AG09319 (cell line): ENCODE measurements around the gene CDH23.

Experiments used
- DNase-seq: peaks from one replicate; pipeline ENCODE4 v3.0.0-alpha.2; 2010; ENCODE audit warnings: low read depth; ENCODE audit errors: extremely low read depth
- TF ChIP-seq, protein P1 (sequence below): IDR thresholded peaks from 2 replicates; pipeline ENCODE4 v1.5.1; 2011; ENCODE audit warnings: low read depth, mild to moderate bottlenecking, inconsistent platforms, low read length, moderate library complexity

CDH23 gene

GRCh38 chr10:71725998-71726579 is 329.4 kb downstream of the CDH23 start:
- no peak for DNase-seq
- TF ChIP-seq, protein P1, sequence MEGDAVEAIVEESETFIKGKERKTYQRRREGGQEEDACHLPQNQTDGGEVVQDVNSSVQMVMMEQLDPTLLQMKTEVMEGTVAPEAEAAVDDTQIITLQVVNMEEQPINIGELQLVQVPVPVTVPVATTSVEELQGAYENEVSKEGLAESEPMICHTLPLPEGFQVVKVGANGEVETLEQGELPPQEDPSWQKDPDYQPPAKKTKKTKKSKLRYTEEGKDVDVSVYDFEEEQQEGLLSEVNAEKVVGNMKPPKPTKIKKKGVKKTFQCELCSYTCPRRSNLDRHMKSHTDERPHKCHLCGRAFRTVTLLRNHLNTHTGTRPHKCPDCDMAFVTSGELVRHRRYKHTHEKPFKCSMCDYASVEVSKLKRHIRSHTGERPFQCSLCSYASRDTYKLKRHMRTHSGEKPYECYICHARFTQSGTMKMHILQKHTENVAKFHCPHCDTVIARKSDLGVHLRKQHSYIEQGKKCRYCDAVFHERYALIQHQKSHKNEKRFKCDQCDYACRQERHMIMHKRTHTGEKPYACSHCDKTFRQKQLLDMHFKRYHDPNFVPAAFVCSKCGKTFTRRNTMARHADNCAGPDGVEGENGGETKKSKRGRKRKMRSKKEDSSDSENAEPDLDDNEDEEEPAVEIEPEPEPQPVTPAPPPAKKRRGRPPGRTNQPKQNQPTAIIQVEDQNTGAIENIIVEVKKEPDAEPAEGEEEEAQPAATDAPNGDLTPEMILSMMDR: peak; percentile 37

- TF ChIP-seq, protein P1: no peak
- no peak for DNase-seq
Observed at GRCh38 chr10:71726580-71727104, 329.9 kb downstream of the CDH23 start.

DNA sequence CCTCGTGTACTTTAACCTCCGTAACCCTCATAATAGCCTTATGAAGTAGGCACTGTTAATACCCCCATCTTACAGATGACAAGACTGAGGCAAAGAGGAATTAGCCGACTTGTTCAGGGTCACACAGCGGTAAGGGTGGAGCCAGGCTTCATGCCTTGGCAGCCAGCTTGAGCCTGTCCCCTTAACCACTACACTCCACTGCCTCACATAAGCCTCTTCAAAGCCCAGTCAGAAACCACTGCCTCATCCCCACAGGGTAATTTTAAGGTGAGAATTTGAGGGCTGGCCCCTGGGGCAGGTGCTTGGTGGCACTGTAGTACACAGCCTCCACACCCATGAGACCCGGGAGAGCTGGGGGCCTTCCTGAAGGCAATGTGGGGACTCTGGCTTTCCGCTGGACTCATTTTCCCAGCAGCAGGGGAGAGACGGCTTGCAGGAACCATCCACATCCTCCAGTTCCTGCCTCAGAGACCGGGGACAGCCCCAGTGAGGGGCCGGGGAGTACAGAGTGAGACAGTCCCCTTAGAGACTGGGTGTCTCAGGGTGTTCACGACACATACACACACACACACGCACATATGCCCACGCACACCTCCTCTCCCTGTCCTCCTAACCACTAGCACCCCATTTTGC is 330.5 kb downstream of the CDH23 start:
- TF ChIP-seq, protein P1: no peak
- no peak for DNase-seq

DNA sequence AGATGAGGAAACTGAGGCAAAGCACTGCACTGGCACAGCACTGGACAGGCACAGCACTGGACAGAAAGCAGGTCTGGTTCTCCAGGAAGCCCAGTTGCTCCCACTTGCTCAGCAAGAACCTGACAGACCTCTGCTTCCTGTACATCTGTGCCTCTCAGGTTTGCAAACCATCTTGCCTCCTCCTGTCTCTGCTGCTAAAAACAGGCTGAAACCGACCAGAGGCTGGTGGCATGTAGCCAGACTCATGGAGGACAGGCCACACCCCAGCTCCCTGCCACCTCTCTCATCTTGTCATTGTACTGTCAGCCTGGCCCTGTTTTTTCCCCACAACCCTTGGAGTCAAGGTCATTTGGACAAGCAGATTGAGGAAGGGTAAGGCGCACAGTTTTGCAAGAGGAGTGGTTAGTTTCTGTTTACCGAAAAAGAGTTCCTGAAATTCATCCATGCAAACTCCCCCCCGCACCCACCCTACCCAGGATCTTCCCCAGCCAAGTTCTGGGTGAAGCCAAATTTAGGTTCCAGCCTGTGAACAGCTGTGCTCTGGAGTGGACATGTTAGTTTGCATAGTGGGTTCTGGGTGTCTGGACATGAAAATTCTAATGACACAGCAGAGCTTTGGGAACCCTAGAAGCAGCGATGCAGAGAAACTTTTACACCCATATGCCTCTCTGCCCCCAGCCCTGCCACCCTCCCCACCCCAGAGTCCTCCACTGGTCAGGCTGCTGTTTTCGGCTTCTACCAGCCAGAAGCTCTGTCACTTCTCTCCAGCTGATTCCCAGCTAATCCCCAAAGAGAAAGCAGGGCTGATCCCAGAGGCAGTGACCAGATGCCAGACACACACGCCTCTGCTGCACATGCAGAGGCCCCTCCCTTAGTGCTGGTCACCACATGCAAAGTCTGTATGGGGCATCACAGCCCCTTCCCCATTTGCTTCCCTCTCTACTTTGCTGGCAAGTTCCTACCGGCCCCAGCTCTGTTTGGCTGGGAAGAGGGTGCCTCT is 331.3 kb downstream of the CDH23 start:
- TF ChIP-seq, protein P1: no peak
- DNase-seq: peak; percentile 53

DNA sequence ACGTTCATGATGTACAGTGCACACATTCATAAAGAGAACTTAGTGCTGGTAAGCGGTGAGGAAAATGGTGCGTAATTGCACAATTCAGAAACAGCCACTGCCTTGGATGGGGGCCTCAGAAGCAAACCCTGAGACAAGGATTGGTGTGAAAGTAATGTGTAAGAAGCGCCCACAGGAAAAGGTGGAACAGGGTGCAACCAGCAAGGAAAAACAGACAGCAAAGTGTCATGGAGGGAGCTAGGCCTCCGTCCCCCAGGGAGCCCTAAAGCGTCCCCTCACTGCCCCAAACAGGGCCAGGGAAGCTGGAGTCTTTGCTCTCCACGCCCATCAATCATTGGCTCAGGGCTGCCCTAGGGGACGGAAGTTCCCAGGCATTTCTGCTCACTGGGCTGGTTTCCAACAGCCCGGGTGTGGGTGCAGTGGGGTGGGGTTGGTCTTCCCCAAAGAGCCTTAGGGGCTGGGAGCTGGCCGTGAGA is 332.5 kb downstream of the CDH23 start:
- DNase-seq: no peak
- TF ChIP-seq, protein P1: no peak

DNA sequence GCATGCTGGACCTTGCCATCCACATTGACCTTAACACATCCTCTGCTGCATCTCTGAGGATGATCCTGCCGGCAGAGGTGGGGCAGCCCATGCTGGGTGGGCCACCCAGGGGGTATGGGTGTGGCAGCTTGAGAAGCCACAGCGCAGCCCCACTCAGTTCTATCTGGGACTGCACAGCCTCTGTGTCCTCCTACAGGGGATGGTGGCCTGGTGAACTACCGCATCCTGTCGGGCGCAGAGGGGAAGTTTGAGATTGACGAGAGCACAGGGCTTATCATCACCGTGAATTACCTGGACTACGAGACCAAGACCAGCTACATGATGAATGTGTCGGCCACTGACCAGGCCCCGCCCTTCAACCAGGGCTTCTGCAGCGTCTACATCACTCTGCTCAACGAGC is 335.1 kb downstream of the CDH23 start:
- no peak for DNase-seq
- TF ChIP-seq, protein P1: no peak
